Left hindlimb (tissue), 1 donor: Measurements from ENCODE around the gene RBM3.

ENCODE experiments used
- DNase-seq: peaks from one replicate; pipeline ENCODE4 v3.0.0-alpha.2; 2018

RBM3 gene

GRCh38 chrX:48578661-48579128 lies 4.4 kb downstream of the RBM3 start:
- DNase-seq: no peak

GRCh38 chrX:48579259-48579658 lies 5.0 kb downstream of the RBM3 start:
- DNase-seq: no peak

GRCh38 chrX:48580662-48581061 lies 6.4 kb downstream of the RBM3 start:
- DNase-seq: no peak

- no peak for DNase-seq
Observed at GRCh38 chrX:48584698-48585097, 10.4 kb downstream of the RBM3 start.

GRCh38 chrX:48589482-48590162 lies 15.3 kb downstream of the RBM3 start:
- no peak for DNase-seq

GRCh38 chrX:48590203-48591103 lies 16.2 kb downstream of the RBM3 start:
- no peak for DNase-seq

GRCh38 chrX:48591255-48591791 lies 17.0 kb downstream of the RBM3 start:
- no peak for DNase-seq

- no peak for DNase-seq
Observed at GRCh38 chrX:48592971-48593370, 18.7 kb downstream of the RBM3 start.

GRCh38 chrX:48595929-48596328 lies 21.6 kb downstream of the RBM3 start:
- DNase-seq: no peak

GRCh38 chrX:48597353-48598264 lies 23.3 kb downstream of the RBM3 start, which contains the start of gene WDR13:
Gene WDR13, plus strand, starts transcription at chrX:48597492. Its CDS starts 505 bp downstream, at chrX:48597997.
- peak; percentile 93 for DNase-seq

- DNase-seq: no peak
Observed at GRCh38 chrX:48598614-48599013, 24.3 kb downstream of the RBM3 start.

- no peak for DNase-seq
Observed at GRCh38 chrX:48599341-48599740, 25.1 kb downstream of the RBM3 start.

- no peak for DNase-seq
Observed at GRCh38 chrX:48600226-48600625, 25.9 kb downstream of the RBM3 start.

- DNase-seq: no peak
Observed at GRCh38 chrX:48601741-48602394, 27.6 kb downstream of the RBM3 start.

GRCh38 chrX:48604701-48605100 lies 30.4 kb downstream of the RBM3 start:
- DNase-seq: no peak

GRCh38 chrX:48606091-48606490 lies 31.8 kb downstream of the RBM3 start:
- DNase-seq: no peak

- no peak for DNase-seq
Observed at GRCh38 chrX:48611703-48612102, 37.4 kb downstream of the RBM3 start.

- DNase-seq: no peak
Observed at GRCh38 chrX:48613502-48614160, 39.3 kb downstream of the RBM3 start.

GRCh38 chrX:48616576-48616975 lies 42.3 kb downstream of the RBM3 start:
- DNase-seq: no peak

- no peak for DNase-seq
Observed at GRCh38 chrX:48617542-48618340, 43.5 kb downstream of the RBM3 start.
